ENCODE measurements around the gene KIZ. TPM values are rescaled to one million over a fixed set of nuclear protein-coding genes. Genes with fewer than 3 reads are reported as not detected.

The KIZ gene
- total RNA-seq, 1 donor from 2014 or later: 15.0 TPM

DNA sequence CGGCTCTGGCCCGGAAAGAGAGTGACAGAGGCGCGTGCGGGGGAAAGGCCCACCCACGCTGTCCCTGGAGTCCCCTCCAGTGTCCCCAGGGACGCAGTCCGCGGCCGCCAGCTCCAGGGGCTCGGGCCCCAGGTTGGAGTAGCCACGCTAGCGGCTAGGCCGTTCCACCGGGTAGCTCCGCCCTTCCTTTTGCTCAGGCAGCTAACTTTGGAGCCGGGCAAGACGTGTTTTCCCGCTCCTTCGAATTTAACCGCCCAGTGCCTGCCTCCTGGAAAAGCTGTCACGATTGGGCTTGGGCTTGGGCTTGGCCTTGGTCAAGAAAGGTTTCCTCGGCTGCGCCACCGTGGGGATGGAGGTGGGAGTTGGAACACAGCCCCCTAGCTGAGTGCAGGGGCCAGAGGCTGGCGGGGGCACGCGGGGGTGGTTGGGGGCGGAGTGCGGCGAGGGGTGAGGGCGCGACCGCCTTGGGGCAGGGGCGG lies 24.4 kb upstream of the KIZ start:
- peak; percentile 44 for DNase-seq (ENCODE audit: low spot score)
- H3K4me3 Mint-ChIP-seq (ENCODE audit: unreplicated experiment): no peak overlapping the region
- no peaks in the 10 kb centered on the region for H3K9me3 Mint-ChIP-seq (ENCODE audit: unreplicated experiment)
- no peak overlapping the region for H3K27ac Mint-ChIP-seq (ENCODE audit: unreplicated experiment)
- TF ChIP-seq, protein P1, sequence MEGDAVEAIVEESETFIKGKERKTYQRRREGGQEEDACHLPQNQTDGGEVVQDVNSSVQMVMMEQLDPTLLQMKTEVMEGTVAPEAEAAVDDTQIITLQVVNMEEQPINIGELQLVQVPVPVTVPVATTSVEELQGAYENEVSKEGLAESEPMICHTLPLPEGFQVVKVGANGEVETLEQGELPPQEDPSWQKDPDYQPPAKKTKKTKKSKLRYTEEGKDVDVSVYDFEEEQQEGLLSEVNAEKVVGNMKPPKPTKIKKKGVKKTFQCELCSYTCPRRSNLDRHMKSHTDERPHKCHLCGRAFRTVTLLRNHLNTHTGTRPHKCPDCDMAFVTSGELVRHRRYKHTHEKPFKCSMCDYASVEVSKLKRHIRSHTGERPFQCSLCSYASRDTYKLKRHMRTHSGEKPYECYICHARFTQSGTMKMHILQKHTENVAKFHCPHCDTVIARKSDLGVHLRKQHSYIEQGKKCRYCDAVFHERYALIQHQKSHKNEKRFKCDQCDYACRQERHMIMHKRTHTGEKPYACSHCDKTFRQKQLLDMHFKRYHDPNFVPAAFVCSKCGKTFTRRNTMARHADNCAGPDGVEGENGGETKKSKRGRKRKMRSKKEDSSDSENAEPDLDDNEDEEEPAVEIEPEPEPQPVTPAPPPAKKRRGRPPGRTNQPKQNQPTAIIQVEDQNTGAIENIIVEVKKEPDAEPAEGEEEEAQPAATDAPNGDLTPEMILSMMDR (IDR thresholded peaks at IDR 0.05; ENCODE audit: unreplicated experiment): no peak
- no peaks in the 10 kb centered on the region for H3K36me3 Mint-ChIP-seq (ENCODE audit: low read depth, unreplicated experiment)
- H3K27me3 Mint-ChIP-seq (ENCODE audit: unreplicated experiment): peaks cover 28% of the 10 kb centered on the region
- H3K4me1 Mint-ChIP-seq (ENCODE audit: unreplicated experiment): peaks cover 17% of the 10 kb centered on the region

DNA sequence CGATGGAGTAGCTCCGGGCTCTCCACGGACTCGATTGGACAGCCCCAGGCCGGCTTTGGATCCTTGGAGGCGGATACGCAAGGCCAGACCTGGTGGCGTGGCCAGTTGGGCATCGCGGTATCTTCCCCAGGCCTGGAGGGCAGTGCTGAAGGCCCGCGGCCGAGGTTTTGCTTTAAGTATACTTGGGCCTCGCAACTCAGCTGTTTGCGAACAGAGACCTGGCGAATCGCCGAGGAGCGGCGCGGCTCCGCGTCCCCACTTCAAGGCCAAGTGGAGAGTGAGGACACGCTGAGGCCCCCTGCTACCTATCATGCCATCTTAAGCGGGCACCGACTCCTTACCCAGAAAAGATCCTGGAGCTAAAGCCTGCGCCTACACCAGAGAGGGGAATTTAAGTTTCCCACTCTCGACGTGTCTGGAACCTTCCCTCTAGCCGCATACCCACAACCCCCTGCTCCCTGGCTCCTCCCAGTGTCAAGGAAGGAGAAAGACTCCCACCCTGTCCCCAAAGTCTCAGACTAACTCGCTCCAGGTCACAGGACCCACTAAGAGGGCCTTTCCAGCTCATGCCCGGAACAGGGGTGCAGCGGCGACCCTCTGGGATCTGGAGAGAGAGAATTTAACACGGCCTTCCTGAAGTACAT lies 23.8 kb upstream of the KIZ start:
- Mint-ChIP-seq H3K9me3 (ENCODE audit: unreplicated experiment) (no peaks in the 10 kb centered on the region), H3K4me1 (ENCODE audit: unreplicated experiment) (peaks cover 17% of the 10 kb centered on the region), H3K36me3 (ENCODE audit: low read depth, unreplicated experiment) (no peaks in the 10 kb centered on the region), H3K27me3 (ENCODE audit: unreplicated experiment) (peaks cover 31% of the 10 kb centered on the region), H3K4me3 (ENCODE audit: unreplicated experiment) (peak overlapping the region; percentile 82), H3K27ac (ENCODE audit: unreplicated experiment) (no peak overlapping the region)
- DNase-seq (ENCODE audit: low spot score): peak; percentile 38
- TF ChIP-seq, protein P1 (IDR thresholded peaks at IDR 0.05; ENCODE audit: unreplicated experiment): no peak

DNA sequence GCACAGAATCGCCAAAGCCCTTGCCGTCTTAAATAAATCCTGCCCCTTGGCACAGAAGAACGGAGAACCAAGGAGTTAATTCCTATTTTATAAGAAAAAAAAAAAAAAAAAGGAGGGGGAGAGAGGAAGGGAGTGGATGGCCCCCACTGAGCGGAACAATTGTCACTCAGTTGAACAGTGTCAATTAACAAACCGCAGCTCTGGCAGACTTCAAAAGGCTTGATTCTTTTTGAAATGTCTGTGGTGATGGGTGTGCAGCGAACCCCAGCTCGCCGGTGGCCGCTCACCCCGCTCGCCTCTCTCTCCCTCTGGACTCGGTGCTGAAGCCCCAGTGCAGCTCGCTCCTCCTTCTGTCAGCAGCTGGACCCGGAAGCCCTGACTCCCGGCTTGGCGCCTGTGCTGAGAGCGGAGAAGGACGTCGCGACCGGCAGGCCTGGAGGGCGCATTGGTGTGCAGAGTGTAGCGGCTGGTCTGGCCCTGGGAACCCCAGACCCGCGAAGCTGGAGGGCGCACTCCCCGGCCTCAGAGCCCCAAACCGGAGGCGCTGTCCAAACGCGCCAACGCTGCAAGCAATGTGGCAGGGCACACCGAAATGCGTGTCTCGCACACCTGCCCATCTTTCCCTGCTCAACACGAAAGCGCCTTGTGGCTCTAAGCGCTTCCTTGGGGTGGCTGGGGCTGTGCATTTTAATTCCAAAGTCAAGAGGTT lies 23.1 kb upstream of the KIZ start:
- Mint-ChIP-seq H3K27ac (ENCODE audit: unreplicated experiment) (no peak overlapping the region), H3K4me1 (ENCODE audit: unreplicated experiment) (peaks cover 17% of the 10 kb centered on the region), H3K36me3 (ENCODE audit: low read depth, unreplicated experiment) (no peaks in the 10 kb centered on the region), H3K4me3 (ENCODE audit: unreplicated experiment) (peak overlapping the region; percentile 82), H3K27me3 (ENCODE audit: unreplicated experiment) (peaks cover 33% of the 10 kb centered on the region), H3K9me3 (ENCODE audit: unreplicated experiment) (no peaks in the 10 kb centered on the region)
- TF ChIP-seq, protein P1 (IDR thresholded peaks at IDR 0.05; ENCODE audit: unreplicated experiment): no peak
- DNase-seq (ENCODE audit: low spot score): peak; percentile 44

DNA sequence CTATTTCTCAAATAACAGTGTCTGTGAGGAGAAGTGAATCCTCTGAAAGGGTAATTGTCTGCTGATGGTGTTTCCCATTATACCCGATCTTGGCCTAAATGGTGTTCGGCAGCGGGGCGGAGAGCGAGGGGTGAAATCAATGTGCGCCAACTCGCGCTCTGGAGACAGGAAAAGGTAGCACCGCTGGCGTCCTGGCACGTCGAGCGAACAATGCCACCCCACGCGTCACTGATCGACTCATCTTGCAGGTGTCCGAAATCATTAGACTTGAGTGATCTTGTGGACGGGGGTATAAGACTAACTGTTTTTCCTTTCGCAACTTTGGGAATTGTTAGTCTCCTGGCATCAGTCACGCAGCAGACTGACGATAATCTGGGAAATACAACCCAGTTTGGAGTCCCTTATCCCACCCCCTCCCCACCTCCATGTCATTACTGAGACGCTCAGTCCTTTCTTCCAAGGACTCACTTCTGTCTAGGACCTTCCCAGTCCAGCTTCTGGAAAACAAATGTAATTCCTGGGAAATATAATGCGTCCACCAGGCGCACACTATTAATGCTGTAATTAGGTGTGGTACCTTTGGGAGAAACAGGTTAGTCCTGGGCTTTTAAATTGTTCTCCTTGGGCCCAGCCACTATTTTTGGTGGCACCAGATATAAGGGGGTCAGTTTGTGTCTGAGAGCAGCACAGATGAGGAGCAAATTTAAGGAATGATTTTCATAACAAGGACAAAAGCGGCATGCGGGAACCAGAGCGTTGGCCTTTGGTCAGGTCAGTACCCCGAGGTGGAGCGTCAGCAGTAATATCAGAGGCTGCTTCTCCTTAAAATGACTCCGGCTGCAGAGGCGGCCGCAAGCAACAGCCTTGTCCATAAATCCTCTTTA lies 22.1 kb upstream of the KIZ start:
- TF ChIP-seq, protein P1 (IDR thresholded peaks at IDR 0.05; ENCODE audit: unreplicated experiment): no peak
- Mint-ChIP-seq H3K36me3 (ENCODE audit: low read depth, unreplicated experiment) (no peaks in the 10 kb centered on the region), H3K27me3 (ENCODE audit: unreplicated experiment) (peaks cover 36% of the 10 kb centered on the region), H3K27ac (ENCODE audit: unreplicated experiment) (no peak overlapping the region), H3K4me1 (ENCODE audit: unreplicated experiment) (peaks cover 17% of the 10 kb centered on the region), H3K4me3 (ENCODE audit: unreplicated experiment) (peak overlapping the region; percentile 37), H3K9me3 (ENCODE audit: unreplicated experiment) (no peaks in the 10 kb centered on the region)
- no peak for DNase-seq (ENCODE audit: low spot score)
